Mucosa of descending colon (tissue), 3 donors: ENCODE measurements around the gene POLD1. TPM values are rescaled to one million over a fixed set of nuclear protein-coding genes. Genes with fewer than 3 reads are reported as not detected.

Experiments
- ATAC-seq: fragments of 200-7000 bp; cut with Tn5 transposase; one replicate; pipeline ENCODE4 v1.9.1; 2020; ENCODE audit warnings: mild to moderate bottlenecking, moderate library complexity
- DNase-seq, 3 donors: peaks; one replicate each; pipeline ENCODE4 v3.0.0-alpha.2; 2020
- H3K36me3 ChIP-seq: fragments of 200-600 bp; one replicate; pipeline ENCODE4 v1.8.0; 2021; ENCODE audit warnings: low read depth, mild to moderate bottlenecking
- H3K4me1 ChIP-seq: fragments of 200-600 bp; one replicate; pipeline ENCODE4 v1.8.0; 2021; ENCODE audit warnings: low read depth, mild to moderate bottlenecking
- H3K4me3 ChIP-seq: fragments of 200-600 bp; one replicate; pipeline ENCODE4 v1.8.0; 2021; ENCODE audit warnings: mild to moderate bottlenecking
- H3K9me3 ChIP-seq: fragments of 200-600 bp; one replicate; pipeline ENCODE4 v1.8.0; 2021; ENCODE audit warnings: mild to moderate bottlenecking
- CTCF ChIP-seq: fragments of 200-600 bp; IDR thresholded peaks from one replicate; pipeline ENCODE4 v1.8.0; 2022; ENCODE audit warnings: antibody characterized with exemption, mild to moderate bottlenecking
- intact Hi-C, 2 donors: fragments of 100-400 bp; cut with DNase I in 1 of 2; cut with micrococcal nuclease in 1 of 2; formaldehyde crosslinking; loops; one replicate each; pipeline versions ENCODE4 v1.11.0 to v1.11.1; 2022; cut with DNase I, micrococcal nuclease
- total RNA-seq, 3 donors: library from RNA; stranded (reverse); fragmentation: NEBNext Ultra II Directional in 2 of 3; extraction: Animal tissue kit (Norgen Biotek cat#: 25700) in 2 of 3; gene quantifications; one replicate each; pipeline versions ENCODE4 v1.2.1 to v1.2.4, GENCODE V29; 2021 to 2023
- donor health status: DM: no; HTN: no; CAD: no; lungs with moderate emphysema.
- donor health status: DM: no; HTN: no; CAD: no.
- donor health status: DM: no; HTN: yes; CAD: no.

The POLD1 gene
- total RNA-seq, 3 donors from 2014 or later = 20.8 to 27.9 (median 22.9) TPM

- no peak overlapping the region for H3K4me3 ChIP-seq
- no peaks in the 10 kb centered on the region for H3K9me3 ChIP-seq
- intact Hi-C loops = loop anchor here (5.0 to 10.0 kb wide), 2 partner anchors 94 to 96 kb away; partner anchors contain the start of gene NAPSA (in 2 of the 2)
- peak; percentile 85 for ATAC-seq
- H3K36me3 ChIP-seq = no peaks in the 10 kb centered on the region
- no peaks in the 10 kb centered on the region for H3K4me1 ChIP-seq
- TF ChIP-seq CTCF = peak; percentile 75
- peak in 2 of 3 donors; percentile 70 to 76 for DNase-seq
Observed at GRCh38 chr19:50461066-50461875, 77.1 kb downstream of the POLD1 start.

GRCh38 chr19:50462970-50463369 lies 78.8 kb downstream of the POLD1 start:
- ATAC-seq (no peak), DNase-seq (no peak)
- H3K4me1 ChIP-seq = no peaks in the 10 kb centered on the region
- H3K4me3 ChIP-seq = no peak overlapping the region
- intact Hi-C loops = loop anchor here (5.0 to 10.0 kb wide), 2 partner anchors 96 to 98 kb away; partner anchors contain the start of gene NAPSA (in 2 of the 2)
- no peaks in the 10 kb centered on the region for H3K36me3 ChIP-seq
- TF ChIP-seq CTCF = no peak
- no peaks in the 10 kb centered on the region for H3K9me3 ChIP-seq

GRCh38 chr19:50464348-50464747 lies 80.2 kb downstream of the POLD1 start:
- Histone ChIP-seq H3K4me1 (no peaks in the 10 kb centered on the region), H3K4me3 (no peak overlapping the region), H3K36me3 (no peaks in the 10 kb centered on the region), H3K9me3 (no peaks in the 10 kb centered on the region)
- DNase-seq (no peak), ATAC-seq (no peak)
- intact Hi-C loops = loop anchor here (5.0 to 10.0 kb wide), 2 partner anchors 97 to 100 kb away; partner anchors contain the start of gene NAPSA (in 2 of the 2)
- no peak for TF ChIP-seq CTCF

- no peak for TF ChIP-seq CTCF
- Histone ChIP-seq H3K36me3 (no peaks in the 10 kb centered on the region), H3K9me3 (no peaks in the 10 kb centered on the region), H3K4me1 (no peaks in the 10 kb centered on the region), H3K4me3 (no peak overlapping the region)
- intact Hi-C loops = loop anchor here (5.0 to 10.0 kb wide), 2 partner anchors 98 to 100 kb away; partner anchors contain the start of gene NAPSA (in 2 of the 2)
- ATAC-seq (no peak), DNase-seq (no peak)
Observed at GRCh38 chr19:50465000-50465399, 80.9 kb downstream of the POLD1 start.

- intact Hi-C loops = loop anchor here in 1 of 2 donors (10.0 kb wide), 1 partner anchor 101 kb away; the partner anchor contains the start of gene NAPSA
- Histone ChIP-seq H3K4me1 (no peaks in the 10 kb centered on the region), H3K4me3 (no peak overlapping the region), H3K36me3 (no peaks in the 10 kb centered on the region), H3K9me3 (no peaks in the 10 kb centered on the region)
- ATAC-seq (peak; percentile 90), DNase-seq (peak; percentile 75 to 79 (median 76))
- TF ChIP-seq CTCF = no peak
Observed at GRCh38 chr19:50465986-50466705, 82.0 kb downstream of the POLD1 start.
